GM19193 (cell line): Measurements from ENCODE around the gene MGA.

Source experiments
- POLR2A ChIP-seq: IDR thresholded peaks from 4 replicates; pipeline ENCODE4 v1.6.1; 2011; ENCODE audit not compliant: insufficient read depth, insufficient read length; ENCODE audit errors: extremely low read depth

MGA gene

GRCh38 chr15:41688671-41689070 lies 28.5 kb downstream of the MGA start:
- TF ChIP-seq POLR2A, result no peak

DNA sequence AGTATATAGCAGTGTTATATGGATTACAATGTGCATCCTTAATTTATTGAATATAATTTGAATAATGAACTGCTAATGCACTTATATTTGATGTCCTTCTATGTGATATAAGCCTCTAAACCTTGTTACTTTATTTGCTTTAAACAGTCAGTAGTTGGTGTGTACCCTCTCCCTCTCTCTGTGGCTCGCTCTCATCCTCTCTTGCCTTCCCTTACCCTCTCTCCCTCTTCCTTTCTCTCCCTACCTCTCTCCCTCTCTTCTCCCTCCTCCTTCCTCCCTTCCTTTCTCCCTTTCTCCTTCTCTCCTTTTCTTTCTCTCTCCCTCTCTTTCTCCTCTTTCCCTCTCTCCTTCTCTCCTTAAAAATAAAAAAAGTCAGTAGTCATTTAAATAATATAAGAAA lies 28.9 kb downstream of the MGA start:
- TF ChIP-seq POLR2A, result no peak

- no peak for TF ChIP-seq POLR2A
Measured at GRCh38 chr15:41689834-41690233, 29.6 kb downstream of the MGA start.

- TF ChIP-seq POLR2A, result no peak
Measured at GRCh38 chr15:41690636-41691035, 30.4 kb downstream of the MGA start.

DNA sequence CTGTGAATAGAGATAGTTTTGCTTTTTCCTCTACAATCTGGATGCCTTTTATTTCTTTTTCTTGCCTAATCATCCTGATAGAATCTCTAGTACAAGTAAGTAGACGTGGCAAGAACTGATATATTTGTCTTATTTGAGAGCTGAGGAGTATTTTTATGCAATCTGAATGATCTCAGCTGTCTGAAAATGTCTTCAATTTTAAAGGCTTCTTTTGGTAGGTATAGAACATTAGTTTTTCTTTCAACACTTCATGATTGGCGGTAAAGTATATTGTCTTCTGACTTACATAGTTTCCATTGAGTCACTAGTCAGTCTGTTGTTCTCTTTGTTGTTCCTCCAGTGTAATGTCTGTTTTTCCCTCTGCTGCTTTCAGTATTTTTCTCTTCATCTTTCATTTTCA lies 31.3 kb downstream of the MGA start:
- no peak for TF ChIP-seq POLR2A

DNA sequence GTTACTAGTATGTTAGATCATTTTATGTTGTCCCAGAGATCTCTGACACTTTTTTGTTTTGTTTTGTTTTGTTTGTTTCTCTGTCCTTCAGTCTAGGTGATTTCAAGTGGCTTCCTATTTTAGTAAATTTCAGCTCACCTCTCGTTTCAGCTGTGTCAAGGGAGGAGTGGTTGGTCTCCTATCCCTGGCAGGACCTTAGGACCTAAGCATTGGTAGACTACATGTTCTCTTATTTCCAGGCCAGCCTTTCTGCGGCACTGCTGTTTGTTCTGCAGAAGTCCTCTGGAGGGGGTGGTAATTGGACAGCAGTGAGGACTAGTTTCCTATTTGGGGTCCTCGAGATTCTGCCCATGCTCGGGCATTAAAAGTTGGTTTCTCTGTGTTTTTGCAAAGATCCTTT lies 31.8 kb downstream of the MGA start:
- no peak for TF ChIP-seq POLR2A

DNA sequence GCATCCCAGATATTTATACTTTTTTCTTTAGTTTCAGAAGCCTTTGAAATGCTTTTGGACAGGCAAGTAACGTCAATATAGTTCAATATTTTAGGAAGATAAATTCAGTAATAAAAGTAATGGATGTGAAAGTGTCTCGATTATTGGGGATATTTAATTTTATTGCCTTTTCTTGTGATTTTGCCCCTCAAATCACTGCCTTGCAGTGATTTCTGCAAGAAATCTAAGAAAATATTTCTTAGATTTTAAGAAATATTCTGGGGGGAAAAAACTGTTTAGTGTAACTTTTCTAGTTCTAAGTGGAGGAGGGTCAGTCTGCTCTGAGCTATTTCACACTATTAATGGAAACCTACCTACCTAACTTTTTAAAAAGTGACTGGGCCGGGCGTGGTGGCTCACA lies 33.6 kb downstream of the MGA start:
- TF ChIP-seq POLR2A, result no peak

GRCh38 chr15:41695750-41696436 lies 35.7 kb downstream of the MGA start:
- TF ChIP-seq POLR2A, result no peak

GRCh38 chr15:41698779-41699178 lies 38.6 kb downstream of the MGA start:
- TF ChIP-seq POLR2A, result no peak

DNA sequence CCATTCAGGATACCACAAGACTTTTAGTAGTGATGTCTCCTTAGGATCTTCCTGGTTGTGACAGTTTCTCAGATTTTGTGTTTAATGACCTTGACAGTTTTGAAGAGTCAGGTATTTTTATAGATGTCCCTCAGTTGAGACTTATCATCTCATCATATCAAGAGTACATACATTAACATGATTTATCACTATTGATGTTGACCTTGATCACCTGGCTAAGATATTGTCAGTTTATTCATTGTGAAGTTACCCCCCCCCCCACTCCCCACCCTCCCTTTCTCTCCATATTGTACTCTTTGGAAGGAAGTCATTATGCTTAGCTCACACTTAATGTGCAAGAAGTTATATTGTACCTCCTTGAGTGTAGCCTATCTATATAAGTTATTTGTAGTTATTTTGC lies 42.9 kb downstream of the MGA start:
- no peak for TF ChIP-seq POLR2A

GRCh38 chr15:41713047-41713446 lies 52.8 kb downstream of the MGA start:
- no peak for TF ChIP-seq POLR2A

DNA sequence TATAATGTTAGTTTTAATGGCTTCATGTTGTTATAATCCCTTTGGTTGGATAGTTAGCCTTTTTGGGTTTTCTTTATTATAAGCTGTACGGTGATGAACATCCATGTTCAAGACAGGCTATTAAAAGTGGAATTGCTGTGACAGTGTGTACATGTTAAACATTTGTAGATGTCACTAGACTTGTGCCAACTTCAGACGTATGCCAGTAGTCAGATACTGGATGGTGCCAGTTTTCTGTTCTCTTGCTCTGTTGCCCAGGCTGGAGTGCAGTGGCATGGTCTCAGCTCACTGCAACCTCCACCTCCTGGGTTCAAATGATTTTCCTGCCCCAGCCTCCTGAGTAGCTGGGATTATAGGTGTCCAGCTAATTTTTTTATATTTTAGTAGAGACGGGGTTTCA lies 54.1 kb downstream of the MGA start:
- no peak for TF ChIP-seq POLR2A

GRCh38 chr15:41716864-41717263 lies 56.7 kb downstream of the MGA start:
- TF ChIP-seq POLR2A, result no peak

- TF ChIP-seq POLR2A, result no peak
Measured at GRCh38 chr15:41727143-41727542, 66.9 kb downstream of the MGA start.

GRCh38 chr15:41730543-41730942 lies 70.3 kb downstream of the MGA start:
- no peak for TF ChIP-seq POLR2A

DNA sequence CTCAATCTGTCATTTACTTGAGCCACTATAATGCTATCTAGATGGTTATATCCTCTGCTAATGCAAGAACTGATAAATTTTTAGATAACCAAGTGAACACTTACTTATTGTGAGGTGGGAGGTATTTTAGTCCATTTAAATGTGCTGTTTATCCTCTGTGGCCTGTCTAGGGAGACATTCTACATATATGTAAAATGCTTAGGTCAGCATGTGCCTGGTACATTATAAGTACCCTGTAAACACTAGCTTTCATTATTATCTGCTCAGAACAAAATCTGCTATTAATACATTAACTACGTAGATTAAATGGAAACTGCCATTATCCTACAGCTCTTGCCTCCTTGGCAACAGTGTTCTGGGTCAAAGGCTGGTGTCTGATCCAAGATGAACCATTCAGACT lies 72.3 kb downstream of the MGA start:
- TF ChIP-seq POLR2A, result no peak

DNA sequence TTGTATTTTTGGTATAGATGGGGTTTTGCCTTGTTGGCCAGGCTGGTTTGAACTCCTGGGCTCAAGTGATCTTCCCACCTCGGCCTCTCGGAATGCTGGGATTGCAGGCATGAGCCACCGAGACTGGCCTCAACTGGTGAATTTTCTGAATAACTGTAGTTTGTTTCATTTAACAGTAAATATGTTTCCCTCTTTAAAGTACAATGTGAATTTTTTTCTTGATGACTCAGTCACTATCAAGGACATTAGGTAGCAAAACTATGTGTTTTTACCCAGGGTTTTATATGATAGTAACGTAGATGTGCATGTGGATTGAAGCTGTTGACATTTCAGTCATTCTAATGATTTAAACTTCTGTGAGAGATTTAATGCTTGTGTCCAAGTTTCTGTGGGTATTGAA lies 73.9 kb downstream of the MGA start:
- no peak for TF ChIP-seq POLR2A
